Lower leg skin (tissue), 4 donors: ENCODE measurements around the gene AATF. TPM values are rescaled to one million over a fixed set of nuclear protein-coding genes. Genes with fewer than 3 reads are reported as not detected.

Experiments used
- DNase-seq, 2 donors: peaks; one replicate each; pipeline ENCODE4 v3.0.0-alpha.2; 2019; ENCODE audit warnings: low spot score in 2 of 2
- H3K4me3 ChIP-seq: fragments of 200-600 bp; sonication (generic); 2 replicates; pipeline ENCODE4 v1.5.1; 2017; ENCODE audit warnings: mild to moderate bottlenecking, low read depth; ENCODE audit not compliant: poor library complexity, severe bottlenecking
- CTCF ChIP-seq, 3 donors: fragments of 450-650 bp; IDR thresholded peaks; one replicate each; pipeline ENCODE4 v1.5.1; 2016; ENCODE audit warnings: antibody characterized with exemption in 3 of 3, mild to moderate bottlenecking in 3 of 3, moderate library complexity in 2 of 3
- POLR2A ChIP-seq, 2 donors: fragments of 450-650 bp; IDR thresholded peaks; one replicate each; pipeline ENCODE4 v1.6.1; 2016 to 2017; ENCODE audit warnings: antibody characterized with exemption in 2 of 2, mild to moderate bottlenecking in 1 of 2, moderate library complexity in 1 of 2
- WGBS, 2 donors: methylation state at CpG; one replicate each; pipeline ENCODE4 v1.1.5; 2018; 5-methylcytosine and 5-hydroxymethylcytosine counted together
- intact Hi-C: fragments of 100-400 bp; cut with DNase I; formaldehyde crosslinking; loops from one replicate; pipeline ENCODE4 v1.15.0; 2023; ENCODE audit warnings: low total_unique reads
- total RNA-seq, 4 donors: library from RNA; depleted of rRNA; stranded (reverse); fragments of >200 nt; gene quantifications; one replicate each; pipeline ENCODE4 v1.1.0, GENCODE V29; 2016

AATF gene
- total RNA-seq, 4 donors from 2014 or later = 32.1 to 64.4 (median 50.6) TPM

- WGBS, 2 donors = 96 to 98% methylated on average over 2 of the region's 2 CpGs
- intact Hi-C loops = no loop called here
These were observed 130.4 kb downstream of the AATF start for GRCh38 chr17:37079065-37079708.

GRCh38 chr17:37079735-37080134 lies 131.0 kb downstream of the AATF start:
- H3K4me3 ChIP-seq = no peak overlapping the region
- DNase-seq = no peak
- TF ChIP-seq CTCF (IDR thresholded peaks at IDR 0.05) = no peak
- TF ChIP-seq POLR2A (IDR thresholded peaks at IDR 0.05) = no peak
- WGBS, 2 donors = 89 to 100% methylated on average over 1 of the region's 1 CpG
- intact Hi-C loops = no loop called here

More at GRCh38 chr17:37079065-37079708, 130.4 kb downstream of the AATF start:
- no peak for TF ChIP-seq CTCF (IDR thresholded peaks at IDR 0.05)
- no peak for TF ChIP-seq POLR2A (IDR thresholded peaks at IDR 0.05)
- no peak for DNase-seq
- H3K4me3 ChIP-seq = no peak overlapping the region

- H3K4me3 ChIP-seq = no peak overlapping the region
- intact Hi-C loops = no loop called here
- no peak for TF ChIP-seq CTCF (IDR thresholded peaks at IDR 0.05)
- no peak for TF ChIP-seq POLR2A (IDR thresholded peaks at IDR 0.05)
- no peak for DNase-seq
- 76 to 90% methylated on average over 5 of the region's 5 CpGs for WGBS, 2 donors
These were observed 132.5 kb downstream of the AATF start for GRCh38 chr17:37081287-37081686.

GRCh38 chr17:37082311-37082860 lies 133.6 kb downstream of the AATF start:
- intact Hi-C loops = no loop called here
- no peak for DNase-seq
- H3K4me3 ChIP-seq = no peak overlapping the region
- 79 to 85% methylated on average over 8 of the region's 8 CpGs for whole genome bisulfite sequencing, 2 donors
- no peak for TF ChIP-seq POLR2A (IDR thresholded peaks at IDR 0.05)
- TF ChIP-seq CTCF (IDR thresholded peaks at IDR 0.05) = no peak

GRCh38 chr17:37082985-37083384 lies 134.2 kb downstream of the AATF start:
- WGBS, 2 donors = 83 to 86% methylated on average over 4 of the region's 4 CpGs
- intact Hi-C loops = no loop called here
- TF ChIP-seq CTCF (IDR thresholded peaks at IDR 0.05) (no peak), POLR2A (IDR thresholded peaks at IDR 0.05) (no peak)
- DNase-seq = no peak
- H3K4me3 ChIP-seq = no peak overlapping the region

- no peak for DNase-seq
- TF ChIP-seq POLR2A (IDR thresholded peaks at IDR 0.05) = no peak
- no peak for TF ChIP-seq CTCF (IDR thresholded peaks at IDR 0.05)
- 79 to 88% methylated on average over 6 of the region's 6 CpGs for WGBS, 2 donors
These were observed 134.7 kb downstream of the AATF start for GRCh38 chr17:37083456-37083855.

More at GRCh38 chr17:37083456-37083855, 134.7 kb downstream of the AATF start:
- H3K4me3 ChIP-seq = no peak overlapping the region
- intact Hi-C loops = no loop called here
